Mesothelial cell of epicardium (in vitro differentiated cells): ENCODE measurements around the gene RHBDD1. TPM values are rescaled to one million over a fixed set of nuclear protein-coding genes. Genes with fewer than 3 reads are reported as not detected.

Source experiments
- DNase-seq, 2 experiments: peaks; one replicate each; pipeline ENCODE4 v3.0.0; 2021; ENCODE audit warnings: low spot score in 2 of 2; ENCODE audit not compliant: unreplicated experiment in 2 of 2
- H3K27ac Mint-ChIP-seq: 2 replicates; pipeline ENCODE4 v1.8.0; 2021; ENCODE audit warnings: mixed read lengths
- H3K27me3 Mint-ChIP-seq: 2 replicates; pipeline ENCODE4 v1.8.0; 2021; ENCODE audit warnings: low read depth, mixed read lengths
- H3K36me3 Mint-ChIP-seq: 2 replicates; pipeline ENCODE4 v1.8.0; 2021; ENCODE audit warnings: mixed read lengths
- H3K4me1 Mint-ChIP-seq: 2 replicates; pipeline ENCODE4 v1.8.0; 2021; ENCODE audit warnings: mixed read lengths
- H3K4me3 Mint-ChIP-seq: 2 replicates; pipeline ENCODE4 v1.8.0; 2021; ENCODE audit warnings: mild to moderate bottlenecking, moderate library complexity, mixed read lengths
- H3K9me3 Mint-ChIP-seq: 2 replicates; pipeline ENCODE4 v1.8.0; 2021; ENCODE audit warnings: mixed read lengths
- total RNA-seq: library from RNA; stranded (reverse); gene quantifications from 3 replicates; pipeline ENCODE4 v1.2.1, GENCODE V29; 2021
- TF ChIP-seq, protein P1 (sequence below): fragments of 200-600 bp; sonication (generic); IDR thresholded peaks from one replicate; pipeline ENCODE4 v1.5.0; 2021; ENCODE audit warnings: antibody characterized with exemption; ENCODE audit not compliant: unreplicated experiment

Gene RHBDD1
- total RNA-seq, 1 donor from 2014 or later, result 42.2 TPM

DNA sequence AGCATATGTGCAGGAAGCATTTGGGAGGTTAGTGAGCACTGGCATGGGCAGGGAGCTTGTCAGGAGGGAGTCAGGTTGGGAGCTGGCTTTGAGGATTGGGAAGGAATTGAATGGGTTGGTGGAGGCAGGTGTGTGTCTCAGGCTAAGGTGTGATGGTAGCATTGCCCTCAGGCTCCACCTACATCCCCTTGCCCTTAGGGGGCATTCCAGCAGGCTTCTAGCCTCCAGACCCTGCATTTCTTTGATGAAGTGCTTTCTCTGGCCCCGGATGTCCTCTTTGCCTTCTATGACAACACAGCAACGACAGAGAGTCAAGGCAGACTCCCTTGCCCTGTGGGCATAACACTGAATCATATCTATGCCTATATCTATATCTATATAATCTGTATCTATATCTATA lies 13.5 kb downstream of the RHBDD1 start:
- no peak for DNase-seq
- Mint-ChIP-seq H3K4me3 (no peak overlapping the region), H3K9me3 (no peaks in the 10 kb centered on the region), H3K27ac (no peak overlapping the region), H3K4me1 (no peaks in the 10 kb centered on the region), H3K27me3 (no peaks in the 10 kb centered on the region), H3K36me3 (no peaks in the 10 kb centered on the region)
- TF ChIP-seq, protein P1, sequence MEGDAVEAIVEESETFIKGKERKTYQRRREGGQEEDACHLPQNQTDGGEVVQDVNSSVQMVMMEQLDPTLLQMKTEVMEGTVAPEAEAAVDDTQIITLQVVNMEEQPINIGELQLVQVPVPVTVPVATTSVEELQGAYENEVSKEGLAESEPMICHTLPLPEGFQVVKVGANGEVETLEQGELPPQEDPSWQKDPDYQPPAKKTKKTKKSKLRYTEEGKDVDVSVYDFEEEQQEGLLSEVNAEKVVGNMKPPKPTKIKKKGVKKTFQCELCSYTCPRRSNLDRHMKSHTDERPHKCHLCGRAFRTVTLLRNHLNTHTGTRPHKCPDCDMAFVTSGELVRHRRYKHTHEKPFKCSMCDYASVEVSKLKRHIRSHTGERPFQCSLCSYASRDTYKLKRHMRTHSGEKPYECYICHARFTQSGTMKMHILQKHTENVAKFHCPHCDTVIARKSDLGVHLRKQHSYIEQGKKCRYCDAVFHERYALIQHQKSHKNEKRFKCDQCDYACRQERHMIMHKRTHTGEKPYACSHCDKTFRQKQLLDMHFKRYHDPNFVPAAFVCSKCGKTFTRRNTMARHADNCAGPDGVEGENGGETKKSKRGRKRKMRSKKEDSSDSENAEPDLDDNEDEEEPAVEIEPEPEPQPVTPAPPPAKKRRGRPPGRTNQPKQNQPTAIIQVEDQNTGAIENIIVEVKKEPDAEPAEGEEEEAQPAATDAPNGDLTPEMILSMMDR, result no peak

DNA sequence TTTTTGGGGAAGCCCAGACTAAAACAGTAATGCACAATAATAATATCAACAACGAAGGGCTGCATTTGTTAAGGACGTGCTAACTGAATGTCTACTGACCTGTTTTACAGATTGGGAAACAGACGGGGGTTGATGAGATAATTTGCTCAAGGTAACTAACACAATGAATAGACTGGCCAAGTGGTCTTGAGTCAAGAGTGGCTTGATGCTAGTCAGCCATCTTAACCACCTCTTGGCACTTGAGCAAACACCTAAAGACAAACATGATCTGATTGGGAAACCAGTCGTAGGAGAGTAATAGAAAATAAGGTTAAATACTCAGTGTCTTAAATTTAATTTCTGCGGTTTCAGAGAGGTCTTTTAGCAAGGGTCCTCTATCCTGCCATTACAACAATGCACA lies 14.2 kb downstream of the RHBDD1 start:
- TF ChIP-seq, protein P1, result no peak
- H3K27ac Mint-ChIP-seq, result no peak overlapping the region
- DNase-seq, result no peak
- no peaks in the 10 kb centered on the region for H3K36me3 Mint-ChIP-seq
- H3K27me3 Mint-ChIP-seq, result no peaks in the 10 kb centered on the region
- no peaks in the 10 kb centered on the region for H3K4me1 Mint-ChIP-seq
- H3K9me3 Mint-ChIP-seq, result no peaks in the 10 kb centered on the region
- H3K4me3 Mint-ChIP-seq, result no peak overlapping the region

DNA sequence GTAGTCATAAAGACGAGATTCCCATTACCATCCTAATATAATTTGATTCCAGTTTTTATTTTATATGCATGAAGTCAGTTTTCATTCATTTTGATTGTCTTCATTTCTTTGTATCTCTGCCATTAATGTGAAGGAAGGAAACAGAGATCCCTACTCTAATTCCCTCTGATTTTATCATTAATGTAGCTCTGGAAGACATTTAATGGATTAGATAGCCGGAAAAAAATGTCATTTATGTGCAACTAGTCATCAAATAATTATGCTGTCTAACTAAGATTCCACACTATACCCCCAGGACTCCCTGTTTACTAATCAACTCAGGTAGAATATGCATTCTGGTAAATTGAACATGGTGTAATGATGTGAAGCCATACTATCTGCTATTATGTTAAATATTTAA lies 19.9 kb downstream of the RHBDD1 start:
- DNase-seq, result no peak
- Mint-ChIP-seq H3K9me3 (no peaks in the 10 kb centered on the region), H3K27me3 (no peaks in the 10 kb centered on the region), H3K4me3 (no peak overlapping the region), H3K27ac (no peak overlapping the region), H3K4me1 (no peaks in the 10 kb centered on the region), H3K36me3 (no peaks in the 10 kb centered on the region)
- TF ChIP-seq, protein P1, result no peak

DNA sequence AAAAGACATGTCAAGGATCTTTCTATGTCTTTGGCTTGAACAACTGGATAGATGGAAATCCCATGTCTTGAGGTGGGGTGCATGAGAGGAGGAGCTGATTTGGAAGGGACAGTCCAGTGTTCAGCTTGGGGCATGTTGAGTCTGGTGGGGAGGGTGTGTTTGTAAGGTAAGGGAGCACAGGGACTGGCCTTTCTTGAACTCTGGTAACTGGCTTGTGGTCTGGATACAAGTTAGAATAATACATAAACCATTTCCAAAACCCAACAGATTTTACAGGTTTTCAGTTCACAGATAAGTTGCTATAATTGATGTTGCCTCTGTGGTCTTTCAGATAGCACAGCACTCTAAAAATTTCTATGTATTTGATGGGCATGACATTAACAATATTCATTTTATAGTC lies 24.2 kb downstream of the RHBDD1 start:
- H3K9me3 Mint-ChIP-seq, result no peaks in the 10 kb centered on the region
- DNase-seq, result no peak
- H3K27ac Mint-ChIP-seq, result no peak overlapping the region

DNA sequence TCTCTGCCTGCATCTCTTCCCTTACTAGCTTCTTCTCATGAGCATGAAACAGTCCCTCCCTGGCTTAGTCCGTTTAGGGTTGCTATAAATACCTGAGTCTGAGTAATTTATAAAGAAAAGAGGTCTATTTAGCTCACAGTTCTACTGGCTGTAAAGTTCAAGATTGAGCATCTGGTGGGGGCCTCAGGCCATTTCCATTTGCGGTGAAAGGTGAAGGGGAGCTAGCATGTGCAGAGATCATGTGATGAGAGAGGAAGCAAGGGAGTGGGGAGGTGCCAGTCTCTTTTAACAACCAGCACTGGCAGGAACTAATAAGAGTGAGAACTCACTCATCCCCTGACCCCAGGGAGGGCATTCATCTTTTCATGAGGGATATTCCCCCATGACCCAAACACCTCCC lies 26.8 kb downstream of the RHBDD1 start:
- Mint-ChIP-seq H3K27me3 (no peaks in the 10 kb centered on the region), H3K4me1 (peaks cover 6% of the 10 kb centered on the region), H3K9me3 (no peaks in the 10 kb centered on the region), H3K4me3 (no peak overlapping the region), H3K36me3 (peaks cover 8% of the 10 kb centered on the region), H3K27ac (no peak overlapping the region)
- TF ChIP-seq, protein P1, result no peak
- no peak for DNase-seq

More for the DNA sequence above, 24.2 kb downstream of the RHBDD1 start:
- TF ChIP-seq, protein P1, result no peak
- Mint-ChIP-seq H3K4me1 (peaks cover 6% of the 10 kb centered on the region), H3K4me3 (no peak overlapping the region), H3K36me3 (peaks cover 2% of the 10 kb centered on the region), H3K27me3 (no peaks in the 10 kb centered on the region)

DNA sequence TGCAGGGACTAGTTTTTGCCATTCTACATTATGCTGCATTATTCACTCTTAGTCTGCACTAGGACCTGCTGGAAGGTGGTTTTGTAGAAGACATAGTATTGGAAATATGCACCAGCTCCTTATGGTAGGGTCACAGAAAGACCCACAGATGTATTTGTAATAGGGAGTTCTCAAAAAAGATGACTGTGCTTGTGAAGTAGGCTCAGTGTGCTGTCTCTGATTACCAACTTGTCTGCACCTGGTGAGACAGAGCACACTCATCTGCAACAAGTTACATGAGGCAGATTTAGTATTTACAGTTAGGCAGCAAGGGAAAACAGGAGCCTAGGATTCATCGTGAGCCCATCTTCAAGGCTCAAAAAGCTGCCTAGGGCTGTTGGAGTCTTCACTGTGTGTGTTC lies 29.4 kb downstream of the RHBDD1 start:
- TF ChIP-seq, protein P1, result no peak
- peaks cover 14% of the 10 kb centered on the region for H3K36me3 Mint-ChIP-seq
- H3K27me3 Mint-ChIP-seq, result no peaks in the 10 kb centered on the region
- no peak for DNase-seq
- no peaks in the 10 kb centered on the region for H3K9me3 Mint-ChIP-seq
- H3K4me1 Mint-ChIP-seq, result peaks cover 6% of the 10 kb centered on the region
- H3K27ac Mint-ChIP-seq, result no peak overlapping the region
- no peak overlapping the region for H3K4me3 Mint-ChIP-seq
